Measurements from ENCODE around the gene ZDHHC15. TPM values are rescaled to one million over a fixed set of nuclear protein-coding genes. Genes with fewer than 3 reads are reported as not detected.

Gene ZDHHC15
- total and polyA plus RNA-seq, 7 donors, result under 0.01 to 6.4 (median 2.5) TPM; not detected in 1

DNA sequence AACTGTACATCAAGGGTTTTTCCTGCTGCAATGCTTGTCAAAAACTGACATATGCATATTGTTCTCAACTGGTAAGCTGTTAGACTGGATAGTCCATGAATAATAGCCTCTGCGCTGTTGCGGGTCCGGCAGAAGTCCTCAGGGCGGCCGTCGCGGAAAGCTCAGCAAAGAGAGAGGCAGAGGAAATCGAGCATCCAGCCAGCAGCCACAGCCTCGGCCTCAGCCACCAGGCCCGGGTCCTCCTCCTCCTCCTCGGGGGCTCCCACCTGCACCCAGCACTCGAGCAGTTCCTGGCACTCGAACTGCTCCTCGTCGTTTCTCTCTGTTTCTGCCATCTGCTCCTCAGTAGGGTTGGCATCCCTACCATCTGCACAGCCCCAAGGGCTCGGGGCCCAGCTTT, 195.2 kb downstream of the ZDHHC15 start:
- 97 to 99% methylated on average over 16 of the region's 16 CpGs for WGBS, 2 donors
- Histone ChIP-seq H3K9me3 (no peaks in the 10 kb centered on the region), H3K36me3 (peaks cover 0 to 20% (median 3%) of the 10 kb centered on the region in 4 donors), H3K27ac (no peak overlapping the region), H3K4me3 (no peak overlapping the region), H3K27me3 (no peaks in the 10 kb centered on the region), H3K4me1 (no peaks in the 10 kb centered on the region)
- no peak for DNase-seq
- no peak for TF ChIP-seq POLR2AphosphoS5 (IDR thresholded peaks at IDR 0.05)
- no peak for TF ChIP-seq CTCF (IDR thresholded peaks at IDR 0.05)
- intact Hi-C loops (cut with DNase I), result no loop called here

Other genes with a start within 250 kb of the ZDHHC15 start
- 10 to 100 TPM; 12.1 to 22.2 (median 16.9) TPM for gene UPRT, start 249.0 kb downstream of the ZDHHC15 start, total RNA-seq
- gene UPRT, start 249.0 kb downstream of the ZDHHC15 start, polyA plus RNA-seq, result 10 to 100 TPM in 1 of 3 donors, 1 to 10 TPM in 2; 8.4 to 20.3 (median 9.8) TPM

Data from sigmoid colon (tissue), 7 donors.